Astrocyte (in vitro differentiated cells and primary cell): ENCODE results near the gene NAV1. TPM values are rescaled to one million over a fixed set of nuclear protein-coding genes. Genes with fewer than 3 reads are reported as not detected.

Experiments used
- DNase-seq: peaks from one replicate; pipeline ENCODE4 v3.0.0-alpha.2; 2010; ENCODE audit warnings: low read depth
- FAIRE-seq: peaks from 2 replicates; lab custom pipeline; 2011; peaks lifted over from hg19 to GRCh38; lab: Jason Lieb, UNC
- H2AFZ ChIP-seq: 2 replicates; pipeline ENCODE4 v1.6.0; 2012; ENCODE audit warnings: low read depth, low read length, inconsistent platforms
- H3K27ac ChIP-seq: 2 replicates; pipeline ENCODE4 v1.5.1; 2011; ENCODE audit warnings: low read depth, low read length, inconsistent platforms
- H3K27me3 ChIP-seq: 2 replicates; pipeline ENCODE4 v1.6.0; 2011; ENCODE audit warnings: low read length, inconsistent platforms; ENCODE audit not compliant: insufficient read depth
- H3K36me3 ChIP-seq: 2 replicates; pipeline ENCODE4 v1.5.1; 2011; ENCODE audit warnings: low read length, inconsistent platforms; ENCODE audit not compliant: insufficient read depth
- H3K4me1 ChIP-seq: 2 replicates; pipeline ENCODE4 v1.5.1; 2011; ENCODE audit warnings: low read length, inconsistent platforms; ENCODE audit not compliant: insufficient read depth
- H3K4me2 ChIP-seq: 2 replicates; pipeline ENCODE4 v1.6.0; 2012; ENCODE audit warnings: low read length, inconsistent platforms
- H3K4me3 ChIP-seq: 2 replicates; pipeline ENCODE4 v1.5.1; 2011; ENCODE audit warnings: low read depth, mild to moderate bottlenecking, low read length, inconsistent platforms; ENCODE audit not compliant: insufficient read depth
- H3K79me2 ChIP-seq: 2 replicates; pipeline ENCODE4 v1.6.0; 2012; ENCODE audit warnings: mild to moderate bottlenecking, low read length, inconsistent platforms; ENCODE audit not compliant: insufficient read depth
- H3K9ac ChIP-seq: 2 replicates; pipeline ENCODE4 v1.6.0; 2012; ENCODE audit warnings: mild to moderate bottlenecking, low read length, inconsistent platforms
- H3K9me3 ChIP-seq: 2 replicates; pipeline ENCODE4 v1.5.1; 2012; ENCODE audit warnings: low read depth, mild to moderate bottlenecking, low read length, inconsistent platforms; ENCODE audit not compliant: insufficient read depth
- H4K20me1 ChIP-seq: 2 replicates; pipeline ENCODE4 v1.6.0; 2012; ENCODE audit warnings: low read length, inconsistent platforms; ENCODE audit not compliant: insufficient read depth
- H3K27ac Mint-ChIP-seq: one replicate; pipeline ENCODE4 v1.8.0; 2021; ENCODE audit warnings: mild to moderate bottlenecking, mixed read lengths; ENCODE audit not compliant: unreplicated experiment
- H3K27me3 Mint-ChIP-seq: one replicate; pipeline ENCODE4 v1.8.0; 2021; ENCODE audit warnings: low read depth, mixed read lengths; ENCODE audit not compliant: unreplicated experiment
- H3K36me3 Mint-ChIP-seq: one replicate; pipeline ENCODE4 v1.8.0; 2021; ENCODE audit warnings: low read depth, mixed read lengths; ENCODE audit not compliant: unreplicated experiment
- H3K4me1 Mint-ChIP-seq: one replicate; pipeline ENCODE4 v1.8.0; 2021; ENCODE audit warnings: low read depth, mixed read lengths; ENCODE audit not compliant: unreplicated experiment
- H3K4me3 Mint-ChIP-seq: one replicate; pipeline ENCODE4 v1.8.0; 2021; ENCODE audit warnings: mild to moderate bottlenecking, moderate library complexity, mixed read lengths; ENCODE audit not compliant: unreplicated experiment
- H3K9me3 Mint-ChIP-seq: one replicate; pipeline ENCODE4 v1.8.0; 2021; ENCODE audit warnings: mild to moderate bottlenecking, mixed read lengths; ENCODE audit not compliant: unreplicated experiment
- CTCF ChIP-seq: IDR thresholded peaks from 2 replicates; pipeline ENCODE4 v1.5.1; 2011; ENCODE audit warnings: low read depth, mild to moderate bottlenecking, inconsistent platforms, low read length, moderate library complexity; ENCODE audit not compliant: insufficient read depth
- EZH2 ChIP-seq: IDR thresholded peaks from 2 replicates; pipeline ENCODE4 v1.6.1; 2012; ENCODE audit warnings: mild to moderate bottlenecking, low read length, inconsistent platforms; ENCODE audit not compliant: insufficient read depth
- total RNA-seq: library from RNA; stranded (reverse); gene quantifications from 2 replicates; pipeline ENCODE4 v1.2.1, GENCODE V29; 2021

NAV1 gene
- total RNA-seq, 1 donor from 2014 or later: 79.7 TPM

GRCh38 chr1:201565024-201565730 is 26.2 kb downstream of the NAV1 start:
- peaks cover 27% of the 10 kb centered on the region for H4K20me1 ChIP-seq

GRCh38 chr1:201565771-201566528 is 27.0 kb downstream of the NAV1 start:
- H4K20me1 ChIP-seq: peaks cover 35% of the 10 kb centered on the region

More at GRCh38 chr1:201565024-201565730, 26.2 kb downstream of the NAV1 start:
- H3K27me3 ChIP-seq: no peaks in the 10 kb centered on the region
- TF ChIP-seq EZH2: no peak
- no peak for TF ChIP-seq CTCF
- DNase-seq (no peak), FAIRE-seq (no peak)
- H3K9me3 ChIP-seq: no peaks in the 10 kb centered on the region
- no peak overlapping the region for H3K27ac ChIP-seq
- no peaks in the 10 kb centered on the region for H3K27me3 Mint-ChIP-seq
- H3K27ac Mint-ChIP-seq: no peak overlapping the region
- H3K4me2 ChIP-seq: peak overlapping the region; percentile 74
- no peak overlapping the region for H3K4me3 Mint-ChIP-seq
- H3K9me3 Mint-ChIP-seq: no peaks in the 10 kb centered on the region
- peaks cover 28% of the 10 kb centered on the region for H3K4me1 Mint-ChIP-seq
- no peak overlapping the region for H2AFZ ChIP-seq
- no peaks in the 10 kb centered on the region for H3K36me3 ChIP-seq
- H3K79me2 ChIP-seq: peaks cover 85% of the 10 kb centered on the region
- H3K4me1 ChIP-seq: peaks cover 52% of the 10 kb centered on the region
- peaks cover 5% of the 10 kb centered on the region for H3K36me3 Mint-ChIP-seq
- no peak overlapping the region for H3K4me3 ChIP-seq
- peak overlapping the region; percentile 14 for H3K9ac ChIP-seq

More at GRCh38 chr1:201565771-201566528, 27.0 kb downstream of the NAV1 start:
- no peaks in the 10 kb centered on the region for H3K9me3 ChIP-seq
- Mint-ChIP-seq H3K4me1 (peaks cover 22% of the 10 kb centered on the region), H3K4me3 (peak overlapping the region; percentile 68), H3K9me3 (no peaks in the 10 kb centered on the region), H3K27me3 (no peaks in the 10 kb centered on the region), H3K36me3 (peaks cover 5% of the 10 kb centered on the region), H3K27ac (no peak overlapping the region)
- peak overlapping the region; percentile 14 for H3K9ac ChIP-seq
- FAIRE-seq: no peak
- no peak overlapping the region for H3K27ac ChIP-seq
- DNase-seq: no peak
- peaks cover 44% of the 10 kb centered on the region for H3K4me1 ChIP-seq
- no peaks in the 10 kb centered on the region for H3K27me3 ChIP-seq
- TF ChIP-seq CTCF (no peak), EZH2 (no peak)
- H3K36me3 ChIP-seq: no peaks in the 10 kb centered on the region
- peak overlapping the region; percentile 74 for H3K4me2 ChIP-seq
- H3K4me3 ChIP-seq: no peak overlapping the region
- H2AFZ ChIP-seq: no peak overlapping the region
- H3K79me2 ChIP-seq: peaks cover 85% of the 10 kb centered on the region
